Measurements from ENCODE around the gene TOM1. TPM values are rescaled to one million over a fixed set of nuclear protein-coding genes. Genes with fewer than 3 reads are reported as not detected.

TOM1 gene
- total and polyA plus RNA-seq, 10 of the 15 experiments (the other 5 are each of a cell fraction or from before 2014, with no cell fraction given), result 2.2 to 64.6 (median 40.3) TPM

- TF ChIP-seq PBX3 (IDR thresholded peaks at IDR 0.05; ENCODE audit: insufficient replicate concordance, low read depth, low read length) (no peak), RAD51 (IDR thresholded peaks at IDR 0.05) (no peak), BHLHE40 (IDR thresholded peaks at IDR 0.05; ENCODE audit: borderline replicate concordance in 1 of 2, low read depth in 2 of 2, low read length in 1 of 2) (no peak), MAX (IDR thresholded peaks at IDR 0.05; ENCODE audit: low read depth, low read length) (no peak), SIX5 (IDR thresholded peaks at IDR 0.05; ENCODE audit: low read depth, low read length, severe bottlenecking) (no peak), E2F4 (IDR thresholded peaks at IDR 0.05; ENCODE audit: low read depth, low read length) (no peak), PAX5 (IDR thresholded peaks at IDR 0.05; ENCODE audit: borderline replicate concordance, low read depth, low read length) (no peak), CBFB (IDR thresholded peaks at IDR 0.05; ENCODE audit: low read depth) (no peak), POLR2A (IDR thresholded peaks at IDR 0.05; ENCODE audit: low read depth, low read length) (no peak)
Measured at GRCh38 chr22:35361001-35361558, 61.4 kb downstream of the TOM1 start (continued).

GRCh38 chr22:35363566-35364086 is 63.9 kb downstream of the TOM1 start:
- H2AFZ ChIP-seq (ENCODE audit: control insufficient read depth, low read depth, low read length), result no peak overlapping the region
- WGBS (ENCODE audit: insufficient coverage, insufficient replicate concordance, low lambda C conversion rate, missing lambda C conversion rate), result 79% methylated on average over 11 of the region's 11 CpGs
- ATAC-seq, result no peak
- peaks cover 11% of the 10 kb centered on the region for H3K4me1 ChIP-seq (ENCODE audit: control insufficient read depth, insufficient read depth, low read length)
- no peaks in the 10 kb centered on the region for H3K27me3 ChIP-seq (replicated peaks in 1 of 2; ENCODE audit: control insufficient read depth in 2 of 2, insufficient read depth in 2 of 2, low read length in 1 of 2)
- H3K9me3 ChIP-seq (replicated peaks; ENCODE audit: control insufficient read depth, insufficient read depth, low read length), result no peaks in the 10 kb centered on the region
- POLR2A ChIA-PET, result interaction anchor here (0.6 to 0.7 kb wide), 2 partner anchors 34 to 41 kb away, joined by 4 read pairs; no protein-coding TSS in a partner anchor
- H3K4me2 ChIP-seq (ENCODE audit: control insufficient read depth, insufficient read depth), result no peak overlapping the region
- no peaks in the 10 kb centered on the region for H3K79me2 ChIP-seq (ENCODE audit: control insufficient read depth, insufficient read depth, low read length)
- no peak overlapping the region for H3K4me3 ChIP-seq
- BruUV-seq (replicated peaks), result no TSS peak
- in situ Hi-C loops (cut with MboI) (no loop called here), intact Hi-C loops (cut with micrococcal nuclease; ENCODE audit: unreplicated experiment) (no loop called here)
- no peak overlapping the region for H3K27ac ChIP-seq (ENCODE audit: control insufficient read depth, insufficient read depth)
- RAD21 ChIA-PET (ENCODE audit: unreplicated experiment), result interaction anchor here (1.8 kb wide), 1 partner anchor 12 kb away, joined by 6 read pairs; no protein-coding TSS in a partner anchor
- no peaks in the 10 kb centered on the region for H3K36me3 ChIP-seq (ENCODE audit: control insufficient read depth in 2 of 2, insufficient read depth in 2 of 2, low read length in 1 of 2)
- TF ChIP-seq MXI1 (IDR thresholded peaks at IDR 0.05; ENCODE audit: low read depth, low read length), result no peak
- TF ChIP-seq TARDBP (IDR thresholded peaks at IDR 0.05; ENCODE audit: borderline replicate concordance), result no peak
- no peak for TF ChIP-seq KDM1A (IDR thresholded peaks at IDR 0.05; ENCODE audit: borderline replicate concordance)
- TF ChIP-seq ZNF217 (IDR thresholded peaks at IDR 0.05), result no peak
- TF ChIP-seq HSF1 (IDR thresholded peaks at IDR 0.05; ENCODE audit: low read depth, low read length), result no peak
- TF ChIP-seq TCF3 (IDR thresholded peaks at IDR 0.05; ENCODE audit: borderline replicate concordance, insufficient read depth, low read depth, low read length), result no peak
- TF ChIP-seq TAF1 (IDR thresholded peaks at IDR 0.05; ENCODE audit: borderline replicate concordance, low read depth, low read length), result no peak
- no peak for TF ChIP-seq ZZZ3 (IDR thresholded peaks at IDR 0.05; ENCODE audit: control insufficient read depth, insufficient read length, low read depth)
- no peaks in the 10 kb centered on the region for H4K20me1 ChIP-seq (ENCODE audit: control insufficient read depth, insufficient read depth)
- DNase-seq (ENCODE audit: low read depth, low spot score), result no peak
- SMC1A ChIA-PET (ENCODE audit: uncharacterized antibody, unreplicated experiment), result interaction anchor here (0.6 to 1.1 kb wide), 2 partner anchors 31 to 47 kb away, joined by 3 read pairs; no protein-coding TSS in a partner anchor
- no peak overlapping the region for H3K9ac ChIP-seq (ENCODE audit: control insufficient read depth, insufficient read depth, low read length)
- CTCF ChIA-PET, result no interaction called here
- no peak for FAIRE-seq

Data from GM12878 (cell line).